ENCODE measurements around the gene KCND3. TPM values are rescaled to one million over a fixed set of nuclear protein-coding genes. Genes with fewer than 3 reads are reported as not detected.
"Not testable (repeated sequence)": the region's sequence is repeated elsewhere in the genome, so short reads cannot be mapped to it uniquely, and the experiment has no call there.

The KCND3 gene
- total RNA-seq, 1 experiment from 2014 or later = 0.08 TPM

DNA sequence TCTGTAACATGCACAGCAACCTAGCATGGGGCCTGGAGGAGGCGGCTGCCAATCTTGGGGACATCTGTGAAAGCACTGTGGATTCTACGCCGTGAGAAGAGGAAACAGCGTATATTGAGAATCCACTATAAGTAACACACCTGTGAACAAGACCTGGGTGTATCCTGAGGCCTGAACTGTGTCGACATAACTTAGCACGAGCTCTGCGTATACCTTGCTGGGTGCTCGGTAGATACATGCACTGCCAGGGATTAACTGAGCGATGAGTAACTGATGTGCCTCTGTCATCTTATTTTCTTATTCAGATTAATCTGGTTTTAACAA, 175.2 kb downstream of the KCND3 start:
- DNase-seq (ENCODE audit: low spot score) = no peak

DNA sequence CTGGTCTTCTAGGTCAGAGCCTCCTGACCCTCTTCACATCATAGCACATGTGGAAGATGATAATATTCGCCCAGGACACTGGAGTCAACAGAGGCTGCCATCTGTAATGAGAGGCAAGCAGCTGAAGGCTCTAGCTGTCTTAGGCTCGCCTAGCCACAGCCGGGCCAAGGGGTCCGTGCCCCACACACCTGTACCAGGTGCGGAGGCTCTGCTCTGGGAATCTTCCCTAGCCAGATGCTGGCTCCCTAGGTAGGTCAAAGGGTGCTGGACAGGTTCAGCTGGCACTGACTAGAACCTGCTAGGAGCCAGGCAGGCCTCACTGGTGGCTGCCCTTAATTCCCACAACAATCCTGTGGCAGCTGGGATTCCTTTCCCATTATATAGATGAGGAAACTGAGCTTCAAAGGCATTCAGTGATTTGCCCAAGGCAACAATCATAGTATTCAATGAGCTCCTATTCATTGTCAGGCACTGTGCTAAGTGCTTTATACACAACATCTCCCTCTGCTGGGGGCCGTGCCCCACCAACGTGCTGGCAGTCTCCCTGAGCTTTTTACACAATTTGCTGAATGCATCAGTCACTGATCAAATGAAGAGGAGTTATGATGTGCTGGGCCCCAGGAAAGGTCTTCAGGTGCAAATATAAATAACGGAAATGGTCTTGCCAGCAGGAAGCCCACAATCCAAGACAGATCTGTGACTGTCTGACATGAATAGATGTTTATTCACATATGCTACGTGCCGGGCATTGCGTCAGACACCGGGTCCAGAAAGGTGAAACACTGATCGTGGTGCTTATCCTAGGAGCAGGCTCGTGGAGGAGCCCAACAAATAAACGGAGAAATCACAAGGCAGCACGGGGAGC, 175.8 kb downstream of the KCND3 start:
- no peak for DNase-seq (ENCODE audit: low spot score)

DNA sequence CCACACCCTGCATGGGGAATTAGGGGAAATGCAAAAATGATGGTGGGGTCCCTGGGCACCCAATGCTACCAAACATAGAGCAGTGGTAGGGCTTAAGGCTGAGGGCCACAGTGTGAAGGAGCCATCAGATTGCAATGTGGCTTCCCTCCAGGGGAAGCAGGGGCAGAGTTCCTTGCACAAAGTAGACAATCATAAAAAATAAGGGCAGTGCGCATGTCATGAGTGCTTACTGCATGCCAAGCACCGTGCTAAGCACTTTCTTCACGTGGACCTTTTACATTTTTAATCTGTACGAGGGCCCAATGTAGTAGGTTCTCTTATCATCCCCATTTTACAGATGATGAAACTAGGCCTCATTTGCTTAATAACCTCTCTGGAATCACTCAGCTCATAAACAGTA, 177.2 kb downstream of the KCND3 start:
- DNase-seq (ENCODE audit: low spot score) = no peak

DNA sequence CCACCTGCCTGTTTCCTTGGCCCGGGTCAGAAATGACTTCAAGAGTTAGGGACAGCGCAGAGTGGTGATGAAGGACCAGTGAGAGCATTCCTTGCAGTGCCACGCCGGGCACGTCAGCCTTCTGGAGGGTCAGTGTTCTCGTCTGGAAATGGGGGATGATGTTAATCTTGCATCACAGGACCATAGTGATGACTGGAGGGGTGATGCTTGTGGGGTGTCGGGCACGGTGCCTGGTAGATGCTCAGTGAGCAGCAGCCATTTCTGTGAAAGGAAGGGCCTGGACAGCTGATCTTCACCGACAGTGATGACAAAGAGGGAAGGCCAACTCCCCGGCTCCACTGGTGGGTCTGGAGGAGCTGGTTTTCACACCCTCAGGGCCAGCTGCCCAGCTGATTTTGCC, 177.6 kb downstream of the KCND3 start:
- DNase-seq (ENCODE audit: low spot score) = no peak

DNA sequence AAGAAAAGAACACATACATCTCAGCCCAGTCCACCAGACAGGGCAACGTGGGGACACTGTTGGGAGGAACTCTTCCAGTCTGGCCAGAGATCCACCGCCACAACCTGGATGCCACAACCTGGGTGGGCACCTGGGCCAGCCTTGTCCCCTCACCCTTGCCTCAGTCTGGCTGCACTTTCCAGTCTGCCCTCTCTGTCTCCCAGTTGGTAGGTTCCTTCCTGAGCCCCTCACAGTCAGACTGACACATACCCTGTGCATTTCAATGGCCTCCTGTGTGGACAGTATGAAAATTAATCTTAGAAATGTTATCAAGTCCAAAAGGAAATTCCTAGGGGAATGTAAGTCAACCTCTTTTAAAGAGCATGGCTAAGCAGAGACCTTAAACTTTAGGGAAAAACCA, 184.2 kb downstream of the KCND3 start:
- no peak for DNase-seq (ENCODE audit: low spot score)

DNA sequence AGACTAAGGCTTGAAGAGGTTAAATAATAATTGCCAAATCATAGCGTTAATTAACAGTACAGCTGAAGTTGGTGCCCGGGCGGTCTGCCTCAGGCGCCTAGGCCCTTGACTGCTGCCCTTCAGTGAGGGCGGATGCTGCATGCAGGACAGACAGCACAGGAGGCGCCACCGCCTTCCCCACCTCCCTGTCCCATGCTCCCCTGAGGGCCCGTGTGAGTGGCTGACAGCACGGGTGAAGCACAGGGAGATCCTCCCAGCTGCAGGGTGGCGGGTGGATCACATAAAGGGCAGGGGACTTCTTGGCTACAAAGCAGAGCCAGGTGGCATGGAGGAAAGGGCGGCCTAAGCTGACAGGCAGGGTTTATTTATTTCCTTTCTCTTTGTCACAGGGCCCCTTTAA, 184.7 kb downstream of the KCND3 start:
- no peak for DNase-seq (ENCODE audit: low spot score)

DNA sequence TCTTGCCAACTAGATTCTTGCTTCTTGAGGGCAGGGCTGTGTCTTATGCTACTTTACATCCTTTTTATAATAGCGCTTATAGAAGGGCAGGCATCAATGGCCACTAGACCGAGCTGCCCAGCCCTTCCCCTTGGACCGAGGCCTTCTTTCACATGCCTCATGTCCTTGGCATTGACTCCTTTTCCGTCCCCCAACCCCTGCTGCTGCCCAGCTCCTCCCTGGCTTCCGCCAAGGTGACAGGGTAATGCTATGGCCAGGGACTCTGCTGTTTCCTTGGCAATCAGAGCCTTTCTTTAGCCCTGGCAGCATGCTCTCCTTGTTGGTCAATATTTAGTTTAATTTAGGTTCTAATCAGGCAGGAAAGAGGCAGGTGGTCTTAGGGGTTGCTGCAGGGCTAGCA, 185.5 kb downstream of the KCND3 start:
- DNase-seq (ENCODE audit: low spot score) = no peak

DNA sequence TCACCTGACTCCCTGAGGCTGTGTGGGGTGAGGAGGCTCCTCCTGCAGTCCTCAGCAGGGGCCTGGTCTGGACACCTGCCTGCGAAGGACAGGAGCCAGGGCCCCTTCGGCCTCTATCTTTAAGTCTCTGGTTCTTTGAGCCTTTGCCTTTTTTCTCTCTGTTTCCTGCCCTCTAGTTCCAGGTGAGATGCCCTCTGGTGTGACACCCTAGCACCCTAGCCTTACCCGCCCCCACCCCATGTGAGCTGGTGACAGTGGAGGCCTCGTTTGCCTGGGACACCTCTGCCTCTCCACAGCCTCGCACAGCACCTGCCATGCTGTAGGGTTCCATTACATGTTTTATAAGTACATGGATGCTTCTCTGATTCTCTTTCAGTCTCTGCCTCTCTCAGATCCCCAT, 186.5 kb downstream of the KCND3 start:
- no peak for DNase-seq (ENCODE audit: low spot score)

DNA sequence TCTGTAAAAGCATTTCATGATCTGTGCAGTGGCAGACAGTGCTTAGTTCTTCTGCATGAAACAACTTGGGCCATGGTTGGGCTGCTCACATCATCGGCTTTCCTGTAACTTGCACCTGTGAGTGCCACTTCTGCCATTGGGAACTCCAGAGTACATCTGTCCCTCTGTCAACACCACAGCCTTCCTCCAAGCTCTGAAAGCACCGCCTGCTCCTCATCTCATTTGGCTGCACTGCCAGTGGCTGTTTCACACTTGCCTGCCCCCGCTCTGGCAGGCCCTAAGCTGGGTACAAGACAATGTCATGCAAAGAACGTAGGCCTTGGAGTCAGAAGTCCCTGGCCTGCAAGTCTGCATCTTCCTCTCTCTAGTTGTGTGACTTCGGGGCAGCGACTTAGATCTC, 187.4 kb downstream of the KCND3 start:
- DNase-seq (ENCODE audit: low spot score) = no peak

DNA sequence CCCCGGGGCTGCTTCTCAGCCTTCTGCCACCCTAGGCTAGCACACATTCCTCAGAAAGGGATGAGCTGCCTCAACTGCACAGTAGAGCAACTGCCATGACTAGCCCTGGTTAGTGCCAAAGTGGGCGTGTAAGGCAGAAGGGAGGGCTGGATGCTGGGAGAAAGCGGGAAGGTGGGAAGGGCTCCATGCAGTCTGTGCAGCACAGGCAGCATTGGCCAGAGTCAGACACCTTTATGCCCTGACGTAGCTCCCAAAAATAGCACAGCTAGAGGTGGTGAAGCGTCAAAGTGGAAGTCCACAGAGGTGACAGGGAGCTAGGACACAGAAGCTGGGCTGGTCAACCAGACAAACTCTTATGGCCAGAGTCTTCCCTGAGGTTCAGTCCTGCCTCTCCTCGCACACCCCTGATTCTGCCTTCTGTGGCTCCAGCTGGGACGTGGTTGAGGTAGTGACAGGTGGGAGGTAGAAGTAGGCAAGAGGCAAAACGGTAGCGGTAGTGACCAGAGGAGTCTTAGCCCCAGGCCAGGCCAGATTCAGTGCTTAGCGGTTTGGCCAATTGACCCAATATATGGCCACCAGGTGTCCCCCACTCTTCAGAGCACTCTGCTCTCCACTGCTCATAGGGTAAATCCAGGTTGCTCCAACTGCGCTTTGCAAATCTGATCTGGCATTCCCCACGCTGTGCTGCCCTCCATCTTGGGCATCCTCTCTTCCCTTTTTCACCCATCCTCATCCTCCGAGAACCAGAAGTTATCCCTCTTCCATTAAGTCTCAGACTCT, 188.2 kb downstream of the KCND3 start:
- DNase-seq (ENCODE audit: low spot score) = no peak

DNA sequence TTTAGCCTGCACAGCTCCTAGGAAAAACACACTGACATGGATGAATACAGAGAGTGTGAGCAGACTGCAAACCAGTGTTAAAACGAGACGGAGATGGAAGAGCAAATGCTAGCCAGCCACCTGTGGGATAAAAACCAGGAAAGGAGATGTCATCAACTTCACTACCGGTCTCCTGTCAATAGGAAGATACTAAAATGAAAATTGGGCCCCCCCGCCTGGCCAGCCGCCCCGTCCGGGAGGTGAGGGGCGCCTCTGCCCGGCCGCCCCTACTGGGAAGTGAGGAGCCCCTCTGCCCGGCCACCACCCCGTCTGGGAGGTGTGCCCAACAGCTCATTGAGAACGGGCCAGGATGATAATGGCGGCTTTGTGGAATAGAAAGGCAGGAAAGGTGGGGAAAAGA, 189.7 kb downstream of the KCND3 start:
- not testable (repeated sequence) for DNase-seq (ENCODE audit: low spot score)

DNA sequence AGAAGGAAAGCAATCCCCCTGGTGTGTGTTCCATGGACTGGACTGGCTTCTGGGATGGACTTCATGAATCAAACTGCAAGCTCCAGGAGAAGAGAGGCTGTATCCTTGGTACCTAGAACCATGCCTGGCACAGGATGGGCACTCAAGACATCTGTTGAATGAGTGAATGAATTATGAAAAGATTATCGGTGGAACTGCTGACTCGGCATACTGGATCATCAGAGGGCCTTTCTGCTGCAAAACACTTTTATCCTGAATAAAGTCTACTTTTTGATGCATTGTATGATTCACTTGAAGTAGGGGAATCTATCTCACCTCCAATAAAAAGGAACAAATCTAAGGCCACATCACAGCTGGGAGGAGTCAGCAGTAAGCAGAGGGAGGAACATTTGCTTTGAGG, 190.9 kb downstream of the KCND3 start:
- no peak for DNase-seq (ENCODE audit: low spot score)

DNA sequence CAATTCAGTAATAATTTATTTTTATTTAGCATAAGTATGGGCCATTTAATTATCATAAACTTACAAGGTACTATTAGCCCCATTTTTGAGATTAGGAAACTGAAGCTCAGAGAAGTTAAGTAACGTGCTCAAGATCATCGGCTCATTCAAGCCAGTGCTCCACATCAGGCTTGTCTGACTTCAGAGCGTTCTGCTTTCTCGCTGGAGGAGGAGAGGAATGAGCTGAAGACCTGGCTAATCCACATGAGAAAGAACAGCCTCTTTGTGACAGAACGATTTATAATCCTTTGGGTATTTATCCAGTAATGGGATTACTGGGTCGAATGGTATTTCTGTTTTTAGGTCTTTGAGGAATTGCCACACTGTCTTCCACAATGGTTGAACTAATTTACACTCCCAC, 194.1 kb downstream of the KCND3 start:
- DNase-seq (ENCODE audit: low spot score) = no peak

DNA sequence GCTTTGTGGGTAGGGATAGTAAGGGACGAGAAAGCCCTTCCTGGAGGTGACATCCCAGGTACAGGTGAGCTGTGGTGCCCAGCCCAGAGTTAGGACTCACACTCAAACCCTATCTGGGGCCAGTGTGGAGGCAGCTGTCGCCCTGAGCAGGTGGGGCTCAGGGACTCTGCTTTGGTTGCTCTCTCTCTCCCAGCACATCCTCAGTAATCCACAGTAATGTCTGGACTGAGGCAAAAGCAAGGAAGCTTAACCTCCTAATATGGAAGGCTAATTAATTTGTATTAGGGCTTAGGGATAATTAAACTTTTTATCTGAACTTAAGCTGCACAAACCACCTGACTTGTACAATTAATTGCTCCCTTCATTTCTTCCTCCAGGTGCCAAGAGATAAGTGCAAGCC, 195.5 kb downstream of the KCND3 start:
- DNase-seq (ENCODE audit: low spot score) = no peak

DNA sequence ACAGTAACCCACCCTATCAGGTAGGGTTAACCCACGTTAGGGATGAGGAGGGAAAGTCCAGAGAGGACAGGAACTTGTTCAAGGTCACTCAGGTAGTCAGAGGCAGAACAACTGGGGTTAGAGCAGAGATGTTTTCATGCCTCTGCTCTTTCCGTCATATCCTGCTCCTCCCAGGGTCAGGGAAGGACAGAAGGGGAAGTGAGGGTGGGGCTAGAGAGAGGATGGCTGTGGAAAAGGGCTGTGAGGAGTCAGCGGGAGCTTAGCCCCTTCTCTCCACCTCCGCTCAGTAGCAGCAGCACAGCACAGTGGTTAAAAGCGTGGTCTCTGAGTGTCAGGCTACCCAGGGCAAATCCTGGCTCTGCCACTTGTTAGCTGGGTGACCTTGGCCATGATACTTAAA, 197.2 kb downstream of the KCND3 start:
- DNase-seq (ENCODE audit: low spot score) = no peak

DNA sequence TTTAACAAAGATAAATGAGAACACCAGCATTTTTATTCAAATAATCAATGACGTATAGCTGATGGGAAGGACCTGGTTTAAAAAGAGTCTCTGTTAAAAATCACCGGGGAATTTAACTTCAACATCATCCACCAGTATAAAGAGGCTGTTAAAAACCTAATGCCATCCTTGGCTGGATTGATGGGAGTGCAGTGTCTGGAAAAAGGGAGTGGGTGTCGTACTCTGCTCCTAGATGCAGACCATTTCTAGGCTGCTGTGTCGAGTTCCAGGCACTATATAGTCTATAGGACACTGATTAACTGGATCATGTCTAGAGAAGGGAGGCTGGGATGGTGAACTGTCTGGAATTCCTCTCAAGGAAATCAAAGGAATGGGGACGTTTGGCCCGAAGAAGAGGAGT, 197.7 kb downstream of the KCND3 start:
- no peak for DNase-seq (ENCODE audit: low spot score)

DNA sequence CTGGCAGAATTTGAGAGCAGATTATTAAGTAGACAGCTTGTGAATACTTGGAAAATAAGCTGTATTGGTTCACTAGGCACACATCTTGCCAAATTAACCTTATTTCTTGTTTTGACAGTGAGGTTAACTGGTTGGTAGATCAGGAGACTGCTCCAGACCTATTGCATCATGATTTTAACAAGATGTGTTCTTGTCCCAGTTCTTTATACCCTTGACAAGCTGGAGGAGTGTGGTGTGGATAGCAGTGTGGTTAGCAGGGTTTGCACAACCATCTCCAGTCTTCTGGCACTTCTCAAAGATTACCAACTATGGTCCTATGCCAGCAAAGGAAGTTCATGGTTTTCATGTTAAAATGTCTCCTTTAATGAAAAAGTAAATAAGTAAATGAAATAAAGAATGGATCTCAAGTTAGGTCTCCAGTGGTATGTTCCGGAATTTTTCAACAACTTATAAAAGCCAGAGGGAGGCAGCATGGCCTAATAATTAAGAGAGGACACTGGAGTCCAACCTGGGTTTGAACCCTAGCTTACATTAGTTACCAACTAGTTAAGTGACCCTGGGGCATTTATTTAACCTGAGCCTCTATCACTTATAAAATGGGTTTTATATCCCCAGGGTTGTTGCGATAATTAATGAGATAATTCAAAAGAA, 199.7 kb downstream of the KCND3 start:
- peak; percentile 9 for DNase-seq (ENCODE audit: low spot score)

DNA sequence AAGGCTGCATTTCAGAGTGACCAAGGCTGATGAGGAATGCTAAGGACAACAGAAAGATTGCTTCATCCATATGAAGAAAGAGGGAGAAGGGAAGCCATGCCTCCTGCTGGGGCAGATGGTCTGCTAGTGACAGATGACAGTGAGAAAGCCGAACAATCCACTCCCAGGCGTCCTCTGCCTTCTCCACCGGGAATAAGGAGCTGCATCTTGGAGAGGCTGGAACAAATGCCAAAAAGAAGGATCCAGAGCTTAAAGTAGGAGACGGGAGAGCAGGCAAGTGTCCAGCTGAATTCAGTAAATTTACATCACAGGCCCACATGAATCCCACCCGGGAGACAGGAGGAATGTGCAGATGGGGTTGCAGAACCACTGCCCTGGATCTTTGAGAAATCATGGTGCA, 200.3 kb downstream of the KCND3 start:
- no peak for DNase-seq (ENCODE audit: low spot score)

DNA sequence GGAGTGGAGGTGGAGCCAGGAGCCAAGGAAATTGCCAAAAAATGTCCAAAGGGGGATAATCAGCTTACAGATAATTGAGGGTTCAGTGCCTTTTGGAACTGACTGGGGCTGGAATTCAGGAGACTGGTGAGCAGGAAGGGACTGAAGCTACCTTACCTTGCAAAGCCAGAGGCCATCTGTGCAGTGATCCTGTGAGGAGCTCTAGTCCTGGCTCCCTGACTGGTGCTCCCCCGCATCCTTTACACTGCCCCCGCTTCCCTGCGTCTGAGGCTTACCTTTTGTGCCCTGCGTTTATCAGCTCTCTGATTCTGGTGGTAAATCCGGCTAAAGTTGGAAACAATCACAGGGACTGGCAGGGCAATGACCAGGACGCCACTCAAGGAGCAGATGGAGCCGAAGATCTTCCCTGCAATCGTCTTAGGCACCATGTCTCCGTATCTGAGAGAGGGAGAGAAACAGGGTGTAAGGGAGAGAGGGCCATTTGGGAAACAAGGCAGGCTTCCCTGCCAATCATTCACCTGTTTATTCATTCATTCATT, 202.7 kb downstream of the KCND3 start:
- no peak for DNase-seq (ENCODE audit: low spot score)

DNA sequence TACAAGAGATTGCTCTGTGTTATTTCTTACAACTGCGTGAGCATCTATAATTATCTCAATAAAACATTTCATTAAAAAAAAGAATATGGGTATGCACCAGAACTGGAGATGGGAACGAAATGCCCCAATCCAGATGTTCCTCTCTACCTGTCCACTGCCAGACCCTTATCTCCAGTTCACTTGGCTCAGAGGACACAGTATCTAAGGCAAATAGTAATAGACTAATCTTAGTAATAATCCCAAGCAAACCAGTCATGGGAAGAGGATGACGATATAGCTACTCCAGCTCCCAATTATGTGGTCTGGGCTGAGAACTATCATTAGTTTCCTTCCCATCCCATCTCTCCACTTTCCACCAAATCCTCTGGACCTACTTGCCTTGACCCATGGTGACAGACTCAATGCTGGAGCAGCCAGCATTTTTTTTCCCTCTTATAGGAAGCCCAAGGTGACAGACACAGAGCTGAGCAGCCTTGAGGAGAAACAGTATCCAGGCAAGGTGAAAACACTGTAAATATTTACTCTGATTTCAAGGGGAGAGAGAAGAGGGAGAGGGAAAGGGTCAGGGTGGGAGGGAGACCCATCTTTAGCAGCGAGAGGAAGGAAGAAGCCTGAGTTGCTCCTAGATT, 205.1 kb downstream of the KCND3 start:
- no peak for DNase-seq (ENCODE audit: low spot score)

DNA sequence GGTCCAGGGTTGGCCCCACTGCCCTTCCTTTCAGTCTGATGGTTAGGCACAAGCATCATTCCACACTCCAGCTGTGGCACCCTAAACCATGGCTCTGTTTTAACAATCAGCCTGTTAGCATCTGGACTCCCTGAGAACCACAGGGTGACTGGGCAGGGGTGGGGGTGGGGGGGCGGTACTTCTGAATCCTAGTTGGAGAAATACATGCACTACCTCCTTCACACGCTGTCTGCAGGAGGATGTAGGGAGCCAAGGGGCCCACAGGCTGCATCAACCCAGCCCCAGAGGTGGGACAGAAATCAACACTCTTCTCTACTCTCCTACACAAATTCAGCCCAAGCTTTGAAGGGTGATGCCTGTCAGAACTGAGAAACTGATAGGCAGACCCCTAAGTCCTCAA, 209.9 kb downstream of the KCND3 start:
- no peak for DNase-seq (ENCODE audit: low spot score)

DNA sequence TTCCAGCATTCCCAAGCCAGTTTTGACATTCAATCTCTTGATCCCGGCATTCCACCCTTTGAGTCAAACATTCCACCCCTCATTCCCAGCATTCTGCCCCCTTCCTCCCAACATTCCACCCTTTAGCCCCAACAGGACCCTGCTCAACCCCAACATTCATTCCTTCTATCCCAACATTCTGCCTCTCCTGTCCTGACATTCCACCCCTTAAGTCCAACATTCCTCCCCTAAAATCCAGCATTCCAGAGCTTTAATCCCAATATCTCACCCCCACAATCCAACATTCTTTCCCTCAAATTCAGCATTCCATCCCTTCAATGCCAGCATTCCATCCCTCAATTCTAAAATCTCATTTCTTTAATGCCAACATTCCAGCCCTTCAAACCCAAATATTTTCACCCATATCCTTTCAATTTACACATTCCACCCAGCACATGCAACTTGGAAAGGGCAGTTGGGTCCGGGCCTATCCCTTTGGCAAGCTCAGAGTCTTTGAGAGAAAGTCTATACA, 210.9 kb downstream of the KCND3 start:
- no peak for DNase-seq (ENCODE audit: low spot score)

Data from H4 (cell line).